HG03196 (cell line): ENCODE results near the gene SELENOT.
"Not testable (repeated sequence)": the region's sequence is repeated elsewhere in the genome, so short reads cannot be mapped to it uniquely, and the experiment has no call there.

ENCODE experiments used
- ATAC-seq: cut with Tn5 transposase; IDR thresholded peaks from one replicate; pipeline ENCODE4 v1.9.1; 2021; ENCODE audit not compliant: unreplicated experiment

The SELENOT gene, protein sequence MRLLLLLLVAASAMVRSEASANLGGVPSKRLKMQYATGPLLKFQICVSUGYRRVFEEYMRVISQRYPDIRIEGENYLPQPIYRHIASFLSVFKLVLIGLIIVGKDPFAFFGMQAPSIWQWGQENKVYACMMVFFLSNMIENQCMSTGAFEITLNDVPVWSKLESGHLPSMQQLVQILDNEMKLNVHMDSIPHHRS

DNA sequence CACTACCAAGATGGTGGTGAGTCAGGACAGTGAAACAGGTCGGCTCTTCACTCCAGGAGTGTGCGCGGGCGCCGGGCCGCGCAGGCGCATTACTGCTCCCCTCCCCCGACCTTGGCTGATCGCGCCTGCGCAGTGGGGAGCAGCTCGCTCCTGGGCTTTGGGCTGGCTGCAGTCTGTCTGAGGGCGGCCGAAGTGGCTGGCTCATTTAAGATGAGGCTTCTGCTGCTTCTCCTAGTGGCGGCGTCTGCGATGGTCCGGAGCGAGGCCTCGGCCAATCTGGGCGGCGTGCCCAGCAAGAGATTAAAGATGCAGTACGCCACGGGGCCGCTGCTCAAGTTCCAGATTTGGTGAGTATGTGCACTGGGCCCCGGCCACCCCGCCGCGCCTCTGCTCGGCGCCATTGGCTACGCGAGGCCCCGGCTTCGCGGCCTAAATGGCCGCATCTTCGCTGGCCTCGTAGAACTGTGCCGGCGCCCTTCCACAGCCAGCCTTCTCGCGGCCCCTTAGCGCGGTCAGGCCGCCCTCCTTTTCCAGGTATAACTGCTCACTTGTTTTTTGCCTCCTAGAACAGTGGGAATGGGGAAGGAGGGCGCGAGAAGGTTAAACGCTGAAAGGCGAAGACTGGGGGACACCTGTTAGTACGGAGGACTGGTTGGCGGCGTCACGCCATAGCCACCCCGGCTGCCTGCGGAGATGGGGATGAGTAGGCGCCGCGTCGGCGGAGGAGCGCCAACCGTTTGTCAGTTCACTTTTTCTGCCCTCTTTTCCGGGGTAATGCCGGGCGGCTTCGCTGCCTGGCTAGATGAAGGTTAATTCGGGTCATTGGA, at the start of gene SELENOT:
SELENOT (plus strand) TSS at position 169 of the 827 bp plus-strand sequence; CDS start at position 211, 42 bp downstream.
- ATAC-seq: peak; percentile 56

DNA sequence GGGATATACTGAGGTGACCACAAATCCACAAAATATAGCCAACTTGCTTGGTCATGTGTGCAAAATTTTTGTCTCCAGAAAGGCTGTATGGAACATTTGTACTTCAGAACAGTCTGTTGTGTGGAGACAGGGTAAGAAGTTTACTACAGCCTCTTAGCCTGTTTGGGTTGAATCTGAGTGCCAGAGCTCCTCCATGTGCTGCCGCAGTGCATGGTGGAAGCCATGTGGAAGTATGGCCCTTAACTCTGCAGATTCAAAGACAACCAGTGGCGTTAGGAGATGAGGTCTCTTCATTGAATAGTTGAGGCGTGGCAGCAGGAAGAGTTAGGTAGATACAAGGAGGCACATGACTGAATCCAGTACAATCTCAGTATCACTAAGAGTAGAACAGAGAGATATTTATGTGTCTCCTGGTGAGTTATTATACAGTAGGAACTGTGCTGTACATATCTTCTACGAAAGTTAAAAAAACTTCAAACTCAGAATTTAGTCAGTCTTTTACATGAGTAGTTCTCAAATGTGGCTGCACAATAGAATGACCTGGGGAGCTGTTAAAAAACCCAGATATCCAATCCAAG, 47.2 kb upstream of the SELENOT start:
- no peak for ATAC-seq

DNA sequence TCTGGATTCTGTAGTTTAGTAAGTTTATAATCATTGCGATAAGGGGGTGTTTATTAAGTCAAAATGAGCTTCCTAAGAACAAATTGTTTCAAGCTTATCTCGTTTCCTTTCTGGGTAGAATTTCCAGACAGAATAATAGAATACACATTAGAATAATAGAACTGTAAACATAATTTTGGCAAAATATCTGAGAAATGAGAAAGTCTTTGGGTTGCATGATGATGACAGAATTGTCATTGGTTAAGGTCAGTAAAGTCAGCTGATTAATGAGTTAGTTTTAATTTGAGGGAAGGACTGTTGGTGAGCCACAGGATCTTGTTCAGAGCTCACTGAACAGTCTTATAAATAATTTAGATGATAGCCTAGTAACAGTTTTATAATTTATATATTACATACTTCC, 46.3 kb upstream of the SELENOT start:
- no peak for ATAC-seq

DNA sequence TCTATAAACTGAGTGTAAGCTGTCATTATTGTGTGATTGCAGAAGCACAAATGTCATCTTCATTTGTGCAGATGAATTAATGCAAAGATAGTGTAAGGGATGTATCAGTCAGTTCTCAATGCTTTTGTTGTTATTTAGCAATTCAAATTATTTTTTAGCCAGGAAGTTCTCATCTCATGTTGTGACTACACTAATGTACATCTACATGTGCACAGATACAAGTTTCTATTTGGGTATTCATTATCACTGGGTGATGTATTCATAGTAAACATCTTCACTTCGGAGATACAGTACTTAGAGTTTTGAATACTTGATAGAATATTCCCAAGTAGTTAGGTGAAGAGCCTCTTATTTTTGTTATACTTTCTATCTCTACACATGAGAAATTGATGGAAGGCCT, 45.4 kb upstream of the SELENOT start:
- ATAC-seq: no peak

DNA sequence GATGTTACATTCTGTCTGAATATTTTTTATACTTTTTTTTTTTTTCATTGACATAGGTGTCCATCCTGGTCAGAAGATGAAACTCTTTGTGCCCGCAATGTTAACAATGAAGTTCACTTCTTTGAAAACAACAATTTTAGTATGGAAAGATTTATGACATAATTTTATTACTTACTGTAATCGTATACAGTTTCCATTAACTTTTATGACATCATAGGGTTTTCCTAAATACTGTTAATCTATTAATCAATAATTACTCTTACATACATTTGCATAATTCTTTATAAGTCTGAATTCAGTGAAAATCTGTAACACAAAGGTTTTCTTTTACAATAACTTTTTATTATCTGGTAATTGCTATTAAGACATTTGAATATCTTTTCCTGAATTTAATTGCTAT, 38.9 kb upstream of the SELENOT start:
- ATAC-seq: no peak

DNA sequence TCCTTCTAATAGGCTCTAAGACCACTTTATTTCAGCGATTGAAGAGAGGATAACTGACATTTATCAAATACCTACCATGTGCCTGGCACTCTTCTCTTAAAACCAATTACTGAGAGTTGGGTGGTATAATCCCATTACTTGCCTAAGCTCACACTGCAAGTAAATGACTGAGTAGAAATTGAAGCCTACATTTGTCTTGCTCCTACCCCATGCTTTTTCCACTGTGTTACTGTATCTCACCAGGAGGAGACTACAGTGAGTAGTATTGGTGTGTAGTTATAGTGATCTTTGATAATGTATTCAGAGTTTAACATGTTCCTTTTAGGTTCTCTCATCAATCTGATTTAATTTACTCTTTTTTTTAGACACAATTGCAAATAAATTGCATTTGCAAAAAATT, 35.8 kb upstream of the SELENOT start:
- ATAC-seq: no peak

DNA sequence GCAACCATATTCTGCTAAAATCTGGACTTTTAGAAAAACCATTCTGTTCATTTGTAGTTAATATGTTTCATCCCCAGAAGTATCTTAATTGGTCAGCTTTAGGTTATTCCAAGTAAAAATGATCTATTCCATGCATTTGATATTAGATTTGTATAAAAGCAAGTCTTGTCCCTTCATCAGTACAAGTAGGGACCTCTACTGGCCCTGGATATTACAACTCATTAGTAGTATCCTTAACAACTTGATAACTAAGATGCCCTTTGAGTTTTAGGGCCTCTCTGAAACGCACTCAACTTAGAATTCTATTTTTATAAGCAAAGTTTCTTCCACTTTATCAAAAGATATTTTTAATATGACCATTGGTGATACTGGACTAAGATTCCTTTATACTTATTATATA, 25.3 kb upstream of the SELENOT start:
- ATAC-seq: no peak

DNA sequence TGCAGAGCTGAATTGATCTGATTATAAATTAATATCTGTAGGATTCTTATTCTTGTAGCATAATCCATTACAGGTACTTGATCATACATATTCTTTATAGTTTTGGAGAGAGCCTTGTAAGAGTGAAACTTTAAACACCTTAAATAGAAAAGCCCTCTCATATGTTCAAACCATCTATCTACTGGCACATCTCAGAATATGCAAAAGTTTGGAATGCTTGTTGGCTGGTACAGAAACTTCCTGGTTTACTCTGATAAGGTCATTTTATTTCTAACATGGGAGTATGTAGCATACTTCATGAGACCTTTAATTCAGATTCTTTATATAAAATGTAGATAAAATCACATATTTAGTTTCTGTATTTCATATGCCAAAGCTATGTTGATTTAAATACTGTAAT, 21.9 kb upstream of the SELENOT start:
- no peak for ATAC-seq

DNA sequence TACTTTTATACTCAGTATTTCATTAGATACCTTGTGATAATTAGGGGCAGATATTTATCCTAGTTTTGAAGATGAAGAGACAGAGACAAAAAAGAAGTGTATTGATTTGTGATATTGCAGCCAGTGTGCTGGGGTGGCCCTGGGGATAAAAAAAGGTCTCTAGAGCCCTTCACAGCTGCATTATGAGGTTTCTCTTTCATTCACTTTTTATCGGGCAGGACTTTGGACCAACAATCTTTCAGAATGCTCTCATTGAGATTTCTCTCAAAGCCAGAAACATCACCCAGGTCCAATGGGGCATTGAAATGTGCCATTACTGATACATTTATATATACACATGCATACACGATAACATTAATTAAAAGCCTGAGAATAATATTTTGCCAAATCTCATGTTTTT, 20.5 kb upstream of the SELENOT start:
- peak; percentile 61 for ATAC-seq

DNA sequence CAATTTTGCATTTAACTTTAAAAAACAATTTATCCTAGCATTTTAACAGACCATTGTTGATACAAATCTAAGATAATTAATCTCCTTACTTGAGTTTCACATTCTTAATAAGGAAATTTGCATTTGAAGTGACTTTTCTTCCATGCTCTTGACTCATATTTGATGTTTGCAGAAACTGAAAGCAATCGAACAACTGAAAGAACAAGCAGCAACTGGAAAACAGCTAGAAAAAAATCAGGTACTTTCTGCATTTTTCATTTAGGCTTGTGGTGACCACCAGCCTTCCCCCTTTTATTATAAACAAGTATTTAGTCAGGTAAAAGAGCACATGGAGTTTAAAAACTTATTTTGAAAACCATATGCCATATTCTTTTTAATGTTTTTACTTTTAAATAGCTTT, 20.1 kb upstream of the SELENOT start:
- ATAC-seq: peak; percentile 46

DNA sequence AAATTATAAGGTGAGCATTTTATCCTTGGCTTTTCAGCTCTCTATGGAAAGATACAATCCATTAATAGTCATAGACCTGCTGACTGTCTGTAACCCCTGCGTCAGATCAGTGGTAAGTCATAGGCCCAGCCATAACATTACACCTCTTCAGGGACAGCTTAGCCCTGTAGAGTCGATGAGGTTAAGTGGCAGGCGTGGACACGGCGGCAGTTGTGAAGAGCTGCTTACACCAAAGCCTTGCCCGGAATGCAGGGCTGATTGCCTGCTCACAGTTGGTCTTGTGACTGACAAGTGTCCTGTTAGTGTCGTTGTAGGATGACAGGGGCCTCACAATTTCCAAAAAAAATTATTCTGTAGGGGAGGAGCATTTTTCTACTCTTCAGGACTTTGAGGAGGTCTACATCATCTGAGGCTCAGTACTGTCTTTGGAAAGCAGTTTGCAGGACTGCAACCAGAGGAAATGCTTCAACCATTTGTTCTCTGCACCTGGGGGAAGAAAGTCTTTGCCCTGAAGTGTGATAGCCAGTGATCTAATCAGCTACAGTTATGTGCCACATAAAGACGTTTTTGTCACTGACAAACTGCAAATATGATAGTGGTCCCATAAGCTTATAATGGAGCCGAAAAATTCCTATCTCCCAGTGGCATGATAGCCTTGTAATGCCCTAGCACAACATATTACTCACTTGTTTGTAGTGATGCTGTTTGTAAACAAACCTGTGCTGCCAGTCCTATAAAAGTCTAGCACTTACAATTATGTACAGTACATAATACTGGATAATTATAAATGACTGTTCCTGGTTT, 14.9 kb upstream of the SELENOT start:
- ATAC-seq: no peak

DNA sequence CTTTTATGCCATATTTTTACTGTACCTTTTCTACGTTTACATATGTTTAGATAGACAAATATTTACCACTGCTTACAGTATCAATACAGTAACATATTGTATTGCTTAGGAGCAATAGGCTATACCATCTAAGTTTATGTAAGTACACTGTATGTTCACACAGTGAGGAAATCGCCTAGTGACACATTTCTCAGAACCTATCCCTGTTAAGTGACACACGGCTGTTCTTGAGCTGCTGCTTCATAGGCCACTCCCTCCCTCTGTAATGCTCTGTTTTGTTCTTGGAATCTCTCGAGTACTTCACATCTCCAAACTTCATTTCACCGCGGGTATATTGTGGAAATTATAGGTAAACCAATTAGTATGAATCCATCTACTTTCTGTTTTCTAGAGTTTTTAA, 13.4 kb upstream of the SELENOT start:
- no peak for ATAC-seq

DNA sequence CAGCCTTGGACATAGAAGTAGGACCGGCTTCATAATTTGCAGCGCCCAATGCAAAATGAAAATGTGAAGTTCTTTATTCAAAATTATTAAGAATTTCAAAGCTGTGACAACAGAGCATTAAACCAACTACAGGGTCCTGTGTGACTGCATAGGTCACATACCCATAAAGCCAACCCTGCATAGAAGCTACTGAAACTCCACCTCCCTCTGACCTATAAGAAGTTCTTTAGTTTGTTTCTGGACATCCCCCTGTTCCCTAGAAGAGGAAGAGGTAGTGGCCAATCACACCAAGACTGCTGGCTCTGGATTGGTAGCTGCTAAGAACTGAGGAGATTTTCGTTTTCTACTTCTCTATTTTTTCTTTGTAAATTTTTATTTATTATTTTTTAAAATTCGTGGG, 9.0 kb upstream of the SELENOT start:
- no peak for ATAC-seq

DNA sequence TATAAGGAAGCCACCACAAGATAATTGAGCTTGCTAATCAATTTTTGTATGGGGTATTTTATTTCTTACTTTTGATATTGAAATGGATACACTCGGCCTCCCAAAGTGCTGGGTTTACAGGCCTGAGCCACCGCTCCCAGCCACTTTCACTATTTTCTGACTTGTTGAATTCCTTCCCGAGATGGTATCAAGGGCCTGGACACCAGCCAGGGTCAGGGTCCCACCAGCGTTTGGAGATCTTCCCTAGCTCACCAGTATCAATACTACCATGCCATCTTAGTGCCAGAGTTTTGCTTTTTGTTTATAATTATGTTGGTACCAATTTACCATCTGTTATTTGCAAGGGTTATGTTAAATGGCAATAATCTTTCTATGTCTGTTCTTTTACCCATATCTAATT, 5.5 kb upstream of the SELENOT start:
- ATAC-seq: no peak

DNA sequence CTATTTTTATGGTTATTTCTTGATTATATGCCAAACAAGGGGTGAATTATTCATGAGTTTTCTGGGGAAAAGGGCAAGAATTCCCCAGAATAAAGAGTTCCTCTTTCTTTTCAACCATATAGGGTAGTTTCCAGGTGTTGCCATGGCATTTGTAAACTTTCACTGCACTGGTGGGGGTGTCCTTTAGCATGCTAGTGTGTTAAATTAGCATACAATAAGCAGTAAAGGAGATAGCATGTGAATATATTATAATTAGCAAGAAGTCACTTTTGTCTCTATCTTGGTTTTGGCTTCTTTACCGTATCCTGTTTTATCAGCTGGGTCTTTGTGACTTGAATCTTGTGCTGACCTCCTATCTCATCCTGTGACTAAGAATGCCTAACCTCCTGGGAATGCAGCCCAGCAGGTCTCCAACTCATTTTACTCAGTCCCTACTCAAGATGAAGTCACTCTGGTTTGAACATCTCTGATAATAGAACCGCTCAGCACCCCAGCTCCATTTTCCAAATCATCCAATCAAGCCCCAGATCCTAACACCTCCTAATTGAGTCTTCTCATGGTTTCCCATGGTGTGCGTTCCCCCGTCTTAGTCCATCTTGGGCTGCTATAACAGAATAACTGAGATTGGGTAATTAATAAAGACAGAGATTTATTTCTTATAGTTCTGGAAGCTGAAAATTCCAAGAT, 3.4 kb upstream of the SELENOT start:
- ATAC-seq: peak; percentile 29

DNA sequence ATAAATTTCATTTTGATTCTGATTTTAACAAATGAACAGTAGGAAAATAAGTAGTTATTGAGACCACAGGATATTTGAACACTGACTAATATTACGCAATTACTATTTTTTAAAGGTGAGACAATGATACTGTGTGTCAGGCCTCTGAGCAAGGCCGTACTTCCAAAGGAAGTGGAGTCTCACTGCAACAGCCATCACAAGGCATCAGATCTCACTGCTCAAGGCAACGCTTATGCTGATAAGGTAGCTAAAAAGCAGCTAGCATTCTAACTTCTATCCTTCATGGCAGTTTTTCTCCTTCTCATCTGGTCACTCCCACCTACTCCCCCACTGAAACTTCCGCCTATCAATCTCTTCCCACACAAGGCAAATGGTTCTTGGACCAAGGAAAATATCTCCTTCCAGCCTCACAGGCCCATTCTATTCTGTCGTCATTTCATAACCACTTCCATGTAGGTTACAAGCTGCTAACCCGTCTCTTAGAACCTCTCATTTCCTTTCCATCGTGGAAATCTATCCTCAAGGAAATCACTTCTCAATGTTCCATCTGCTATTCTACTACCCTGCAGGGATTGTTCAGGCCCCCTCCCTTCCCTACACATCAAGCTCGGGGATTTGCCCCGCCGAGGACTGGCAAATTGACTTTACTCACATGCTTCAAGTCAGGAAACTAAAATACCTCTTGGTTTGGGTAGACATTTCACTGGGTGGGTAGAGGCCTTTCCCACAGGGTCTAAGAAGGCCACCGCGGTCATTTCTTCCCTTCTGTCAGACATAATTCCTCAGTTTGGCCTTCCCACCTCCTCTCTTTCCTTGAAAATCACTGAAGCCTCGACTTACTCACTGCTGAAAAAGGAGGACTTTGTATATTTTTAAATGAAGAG, 2.2 kb upstream of the SELENOT start:
- not testable (repeated sequence) for ATAC-seq

DNA sequence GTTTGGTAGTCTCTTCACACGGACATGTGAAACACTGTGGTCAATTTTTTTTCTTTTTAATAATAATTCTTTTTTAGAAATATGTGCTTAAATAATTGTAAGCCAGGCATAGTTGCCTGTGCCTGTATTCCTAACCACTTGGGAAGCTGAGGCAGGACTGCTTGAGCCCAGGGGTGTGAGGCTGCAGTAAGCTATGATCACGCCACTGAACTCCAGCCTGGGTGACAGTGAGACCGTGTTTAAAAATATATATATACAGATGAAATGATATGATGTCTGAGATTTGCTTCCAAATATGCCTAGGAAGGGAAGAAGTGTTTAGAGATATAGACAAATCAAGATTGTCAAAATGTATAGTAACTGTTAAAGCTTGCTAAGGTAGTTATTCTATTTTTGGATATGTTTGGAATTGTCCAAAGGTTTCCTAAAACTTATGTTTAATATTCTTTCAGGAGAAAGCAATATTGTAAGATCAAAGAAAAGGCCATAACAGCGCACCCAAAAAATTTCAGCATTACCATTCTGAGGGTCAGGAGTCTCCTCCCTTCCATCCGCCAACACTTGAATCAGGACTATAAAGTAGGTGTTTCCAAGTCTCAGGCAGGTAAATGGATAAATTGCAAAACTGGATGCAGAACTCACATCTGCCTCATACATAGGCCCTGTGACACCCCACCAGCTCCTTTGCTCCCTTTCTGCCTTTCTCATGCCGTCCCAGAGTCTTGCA, 532 bp upstream of the SELENOT start:
- ATAC-seq: peak; percentile 8

DNA sequence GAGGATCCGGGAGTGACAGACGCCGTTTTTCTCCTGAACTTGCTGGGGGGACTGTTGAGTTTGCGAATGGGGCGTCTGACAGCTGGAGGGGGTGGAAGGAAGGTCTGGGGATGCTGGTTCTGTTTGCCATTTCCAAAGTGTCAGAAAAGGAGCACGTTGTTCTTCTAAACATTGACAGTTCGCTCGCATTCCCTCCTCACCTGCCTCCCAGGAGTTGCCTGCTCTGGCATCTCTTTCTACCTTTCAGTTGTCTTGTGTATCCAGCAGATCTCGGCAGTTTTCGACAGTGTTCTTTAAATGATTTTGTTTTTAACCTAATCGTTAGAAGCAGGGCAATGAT, 829 bp downstream of the SELENOT start:
- peak; percentile 0 for ATAC-seq

DNA sequence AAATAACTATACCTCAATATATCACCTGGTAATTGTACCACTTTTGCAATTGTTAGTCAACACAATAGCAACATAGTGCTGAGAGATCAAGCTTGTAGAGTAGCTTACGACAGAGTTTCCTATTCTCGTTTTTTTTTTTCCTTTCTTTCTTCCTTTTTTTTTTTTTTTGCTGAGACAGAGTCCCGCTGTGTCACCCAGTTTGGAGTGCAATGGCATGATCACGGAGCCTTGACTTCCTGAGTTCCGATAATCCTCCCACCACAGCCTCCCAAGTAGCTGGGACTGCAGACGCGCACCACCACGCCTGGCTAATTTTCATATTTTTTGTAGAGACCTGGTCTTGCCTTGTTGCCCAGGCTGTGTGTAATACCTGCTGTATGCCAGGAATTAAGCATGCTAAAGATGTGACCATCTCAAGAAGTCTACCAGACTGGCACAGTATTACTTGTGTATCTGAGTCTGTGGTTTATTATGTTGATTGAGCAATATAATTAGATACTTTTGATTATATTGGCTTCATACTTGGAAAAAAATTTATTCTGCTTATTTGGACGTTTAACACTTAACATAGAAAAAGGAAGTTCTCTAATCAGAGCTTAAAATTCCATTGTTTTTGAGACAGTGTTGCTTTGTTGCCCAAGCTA, 3.0 kb downstream of the SELENOT start:
- no peak for ATAC-seq
